H1 (cell line): ENCODE data around the gene TIAM2. TPM values are rescaled to one million over a fixed set of nuclear protein-coding genes. Genes with fewer than 3 reads are reported as not detected.

Experiments
- CTCF ChIA-PET: fragments of 300-600 bp; sonication (Branson Sonifier 250); formaldehyde crosslinking; loops from one replicate; lab custom pipeline; 2021; ENCODE audit not compliant: partially characterized antibody; lab: Charles Lee
- POLR2A ChIA-PET: fragments of 300-600 bp; sonication (Branson Sonifier 250); formaldehyde crosslinking; loops from one replicate; lab custom pipeline; 2021; ENCODE audit warnings: inconsistent platforms; ENCODE audit not compliant: partially characterized antibody; lab: Charles Lee
- DNase-seq, 2 experiments: peaks; one replicate each; pipeline versions ENCODE4 v3.0.0 to v3.0.0-alpha.2; 2010 to 2022; ENCODE audit warnings: low spot score in 2 of 2, low read depth in 1 of 2, mixed read lengths in 1 of 2
- FAIRE-seq: peaks from 2 replicates; lab custom pipeline; 2011; peaks lifted over from hg19 to GRCh38; lab: Jason Lieb, UNC
- H2AFZ ChIP-seq: 2 replicates; pipeline ENCODE4 v1.8.1; 2012; ENCODE audit warnings: low read length, inconsistent platforms
- H2AK5ac ChIP-seq: 2 replicates; pipeline ENCODE4 v1.6.1; 2013; ENCODE audit warnings: low read depth, low read length
- H2BK120ac ChIP-seq: replicated peaks from 2 replicates; pipeline ENCODE3; 2013; ENCODE audit warnings: low read depth, low read length, inconsistent platforms
- H2BK12ac ChIP-seq: 2 replicates; pipeline ENCODE4 v1.6.1; 2013; ENCODE audit warnings: low read depth, low read length
- H2BK15ac ChIP-seq: 2 replicates; pipeline ENCODE4 v1.6.1; 2013; ENCODE audit warnings: low read length
- H2BK20ac ChIP-seq: 2 replicates; pipeline ENCODE4 v1.6.1; 2013; ENCODE audit warnings: low read length
- H2BK5ac ChIP-seq: 2 replicates; pipeline ENCODE4 v1.6.1; 2013; ENCODE audit warnings: low read depth, low read length
- H3K14ac ChIP-seq: 2 replicates; pipeline ENCODE4 v1.6.1; 2013; ENCODE audit warnings: inconsistent platforms; ENCODE audit not compliant: insufficient read length
- H3K18ac ChIP-seq: 2 replicates; pipeline ENCODE4 v1.6.1; 2013; ENCODE audit warnings: low read length; ENCODE audit errors: extremely low read depth
- H3K23ac ChIP-seq: 2 replicates; pipeline ENCODE4 v1.6.1; 2013; ENCODE audit warnings: inconsistent platforms; ENCODE audit not compliant: insufficient read length
- H3K23me2 ChIP-seq: 2 replicates; pipeline ENCODE4 v1.6.1; 2013; ENCODE audit warnings: low read depth, low read length
- H3K27ac ChIP-seq: 2 replicates; pipeline ENCODE4 v1.6.1; 2011; ENCODE audit warnings: low read depth, low read length, inconsistent platforms
- H3K27me3 ChIP-seq, 4 experiments: replicated peaks in 1 of 4; 1 replicate in 1 of 4; 2 replicates in 3 of 4; pipeline versions ENCODE4 v1.6.1 to v1.8.1; 2011 to 2013; ENCODE audit warnings: low read length in 3 of 4, mild to moderate bottlenecking in 3 of 4, inconsistent platforms in 2 of 4, mixed read lengths in 2 of 4, moderate library complexity in 1 of 4; ENCODE audit not compliant: control insufficient read depth in 3 of 4, insufficient read depth in 3 of 4; ENCODE audit errors: extremely low read depth in 1 of 4
- H3K36me3 ChIP-seq, 4 experiments: 2 replicates each; pipeline versions ENCODE4 v1.6.1 to v1.8.1; 2011 to 2013; ENCODE audit warnings: mild to moderate bottlenecking in 4 of 4, low read length in 3 of 4, moderate library complexity in 2 of 4, control low read depth in 1 of 4, inconsistent platforms in 1 of 4; ENCODE audit not compliant: insufficient read depth in 4 of 4, control insufficient read depth in 2 of 4
- H3K4ac ChIP-seq: replicated peaks from 2 replicates; pipeline ENCODE3; 2013; ENCODE audit warnings: low read length, low read depth, mixed read lengths, inconsistent platforms; ENCODE audit not compliant: insufficient read length
- H3K4me1 ChIP-seq, 4 experiments: replicated peaks in 1 of 4; 1 replicate in 1 of 4; 2 replicates in 3 of 4; pipeline versions ENCODE4 v1.6.1 to v1.8.1; 2011 to 2013; ENCODE audit warnings: low read length in 3 of 4, inconsistent platforms in 2 of 4, mixed read lengths in 1 of 4; ENCODE audit not compliant: insufficient read depth in 4 of 4, control insufficient read depth in 3 of 4
- H3K4me2 ChIP-seq, 2 experiments: 2 replicates each; pipeline versions ENCODE4 v1.6.1 to v1.8.1; 2011 to 2013; ENCODE audit warnings: low read depth in 2 of 2, low read length in 2 of 2, control low read depth in 1 of 2, inconsistent platforms in 1 of 2, mild to moderate bottlenecking in 1 of 2; ENCODE audit not compliant: insufficient read depth in 1 of 2
- H3K4me3 ChIP-seq, 4 experiments: fragments of 200-600, 300-600 bp in 1 of 4; sonication (generic), shearing (Covaris generic), sonication (Bioruptor Twin) in 1 of 4; 2 replicates each; pipeline versions ENCODE4 v1.5.1 to v1.8.1; 2011 to 2016; ENCODE audit warnings: low read length in 4 of 4, low read depth in 3 of 4, control low read depth in 2 of 4, inconsistent platforms in 2 of 4, mild to moderate bottlenecking in 2 of 4, mixed read lengths in 1 of 4, moderate library complexity in 1 of 4; ENCODE audit not compliant: insufficient read depth in 2 of 4; ENCODE audit errors: extremely low read depth in 1 of 4
- H3K56ac ChIP-seq: replicated peaks from 2 replicates; pipeline ENCODE3; 2013; ENCODE audit warnings: low read depth, mild to moderate bottlenecking, mixed read lengths, low read length, inconsistent platforms; ENCODE audit not compliant: insufficient read length
- H3K79me1 ChIP-seq: 2 replicates; pipeline ENCODE4 v1.6.1; 2013; ENCODE audit warnings: low read depth, low read length, control low read depth
- H3K79me2 ChIP-seq, 2 experiments: 2 replicates each; pipeline versions ENCODE4 v1.6.1 to v1.8.1; 2012 to 2013; ENCODE audit warnings: low read length in 2 of 2, mild to moderate bottlenecking in 2 of 2, inconsistent platforms in 1 of 2; ENCODE audit not compliant: insufficient read depth in 2 of 2, control insufficient read depth in 1 of 2
- H3K9ac ChIP-seq, 4 experiments: replicated peaks in 1 of 4; 1 replicate in 1 of 4; 2 replicates in 3 of 4; pipeline versions ENCODE4 v1.6.1 to v1.8.1; 2011 to 2013; ENCODE audit warnings: low read depth in 3 of 4, low read length in 3 of 4, control low read depth in 2 of 4, mild to moderate bottlenecking in 2 of 4, moderate library complexity in 2 of 4, inconsistent platforms in 1 of 4; ENCODE audit errors: extremely low read depth in 1 of 4
- H3K9me3 ChIP-seq, 2 experiments: 2 replicates each; pipeline versions ENCODE4 v1.6.1 to v1.8.1; 2012 to 2013; ENCODE audit warnings: mild to moderate bottlenecking in 2 of 2, moderate library complexity in 2 of 2, control low read depth in 1 of 2, inconsistent platforms in 1 of 2, low read depth in 1 of 2, low read length in 1 of 2, mixed read lengths in 1 of 2; ENCODE audit not compliant: insufficient read depth in 2 of 2
- H4K20me1 ChIP-seq, 2 experiments: replicated peaks in 1 of 2; 2 replicates each; pipeline versions ENCODE3 to v1.8.1; 2011 to 2013; ENCODE audit warnings: inconsistent platforms in 2 of 2, low read length in 2 of 2, mild to moderate bottlenecking in 1 of 2; ENCODE audit not compliant: insufficient read depth in 2 of 2, control insufficient read depth in 1 of 2
- H4K5ac ChIP-seq: 2 replicates; pipeline ENCODE4 v1.6.1; 2013; ENCODE audit warnings: low read length, low read depth, mixed read lengths, inconsistent platforms; ENCODE audit not compliant: insufficient read length
- H4K8ac ChIP-seq: 2 replicates; pipeline ENCODE4 v1.8.0; 2013; ENCODE audit warnings: mild to moderate bottlenecking, moderate library complexity, low read length, inconsistent platforms; ENCODE audit not compliant: insufficient read depth; ENCODE audit errors: extremely low read depth
- H4K91ac ChIP-seq: replicated peaks from 2 replicates; pipeline ENCODE3; 2013; ENCODE audit warnings: low read length, mixed read lengths, inconsistent platforms; ENCODE audit not compliant: insufficient read length
- ATF3 ChIP-seq: IDR thresholded peaks from 2 replicates; pipeline ENCODE4 v1.6.1; 2011; ENCODE audit warnings: low read depth, mild to moderate bottlenecking, low read length; ENCODE audit not compliant: insufficient read depth
- CTBP2 ChIP-seq: IDR thresholded peaks from 2 replicates; pipeline ENCODE4 v1.7.0; 2011; ENCODE audit warnings: borderline replicate concordance, mild to moderate bottlenecking, moderate library complexity, mixed read lengths, low read length; ENCODE audit not compliant: insufficient read depth, insufficient read length
- EGR1 ChIP-seq: IDR thresholded peaks from 2 replicates; pipeline ENCODE4 v1.6.1; 2011; ENCODE audit warnings: low read depth, low read length, borderline replicate concordance
- EZH2 ChIP-seq: fragments of 200-600 bp; sonication (generic); IDR thresholded peaks from 2 replicates; pipeline ENCODE4 v1.7.1; 2012; ENCODE audit warnings: low read depth, mild to moderate bottlenecking, moderate library complexity, low read length, inconsistent platforms; ENCODE audit not compliant: severe bottlenecking
- GTF2F1 ChIP-seq: IDR thresholded peaks from 2 replicates; pipeline ENCODE4 v1.6.1; 2012; ENCODE audit warnings: low read depth, low read length, improper control_type of control experiment, borderline replicate concordance
- JUND ChIP-seq: IDR thresholded peaks from 2 replicates; pipeline ENCODE4 v1.6.1; 2011; ENCODE audit warnings: mild to moderate bottlenecking, improper control_type of control experiment, low read length
- POU5F1 ChIP-seq: IDR thresholded peaks from 2 replicates; pipeline ENCODE4 v1.6.1; 2011; ENCODE audit warnings: low read depth, mild to moderate bottlenecking, low read length, moderate library complexity
- SIN3A ChIP-seq, 2 experiments: IDR thresholded peaks in 1 of 2; conservative IDR thresholded peaks in 1 of 2; 2 replicates each; pipeline ENCODE4 v1.6.1; 2011 to 2012; ENCODE audit warnings: low read length in 2 of 2, improper control_type of control experiment in 1 of 2, low read depth in 1 of 2, mild to moderate bottlenecking in 1 of 2
- TAF7 ChIP-seq: optimal IDR thresholded peaks from 2 replicates; pipeline ENCODE3; 2011; ENCODE audit warnings: low read depth, mild to moderate bottlenecking, inconsistent platforms, low read length, moderate library complexity, borderline replicate concordance
- YY1 ChIP-seq: IDR thresholded peaks from 2 replicates; pipeline ENCODE4 v1.6.1; 2011; ENCODE audit warnings: low read depth, mild to moderate bottlenecking, low read length
- WGBS, 2 experiments: shearing (Covaris generic) in 1 of 2; methylation state at CpG; one replicate each; pipeline versions ENCODE4 v1.1.6 to v1.1.7; 2013 to 2015; ENCODE audit warnings: low lambda C conversion rate in 2 of 2, mixed read lengths in 2 of 2, inconsistent platforms in 1 of 2, low coverage in 1 of 2, missing lambda C conversion rate in 1 of 2; ENCODE audit not compliant: insufficient replicate concordance in 2 of 2, insufficient coverage in 1 of 2, insufficient read length in 1 of 2; ENCODE audit errors: extremely low coverage in 1 of 2, missing lambda C conversion rate in 1 of 2; 5-methylcytosine and 5-hydroxymethylcytosine counted together
- polyA plus RNA-seq, 7 experiments: library from polyadenylated mRNA; depleted of rRNA in 3 of 7; stranded (reverse) in 5 of 7; unstranded in 2 of 7; fragments of >200 nt in 5 of 7; fragments of 200-250 nt in 2 of 7; gene quantifications; 1 replicate in 5 of 7; 2 replicates in 1 of 7; 4 replicates in 1 of 7; pipeline versions ENCODE4 v1.2.1 to v1.2.3, GENCODE V29; 2011 to 2013; ENCODE audit warnings: missing spikeins in 2 of 7, mixed read lengths in 2 of 7
- total RNA-seq: library from RNA; stranded (reverse); fragmentation: NEBNext Ultra II Directional; extraction: Animal tissue kit (Norgen Biotek cat#: 25700); gene quantifications from 2 replicates; pipeline ENCODE4 v1.2.1, GENCODE V29; 2021

TIAM2 gene
- total and polyA plus RNA-seq, 2 of the 8 experiments (the other 6 are each of a cell fraction or from before 2014, with no cell fraction given) = 7.4 to 23.9 TPM

GRCh38 chr6:155275808-155276480, 280.8 kb downstream of the TIAM2 start:
- FAIRE-seq (no peak), DNase-seq (no peak)
- Histone ChIP-seq H4K91ac (no peak overlapping the region), H3K27ac (no peak overlapping the region), H2BK120ac (no peak overlapping the region), H3K27me3 (no peaks in the 10 kb centered on the region), H4K8ac (no peak overlapping the region), H3K18ac (no peak overlapping the region), H3K79me1 (peaks cover 3% of the 10 kb centered on the region; the same call in 1 of the 2 replicates), H3K14ac (no peak overlapping the region), H3K4me1 (peaks cover 0 to 4% (median 3%) of the 10 kb centered on the region in 4 experiments; a peak in 3 of 7 replicates), H3K9me3 (no peaks in the 10 kb centered on the region; a peak in 1 of 4 replicates), H2BK20ac (no peak overlapping the region), H4K20me1 (peaks cover 0 to 2% of the 10 kb centered on the region in 2 experiments), H3K79me2 (no peaks in the 10 kb centered on the region), H3K36me3 (peaks cover 0 to 28% (median 5%) of the 10 kb centered on the region in 4 experiments; a peak in 6 of 8 replicates), H3K9ac (no peak overlapping the region; a peak in 1 of 7 replicates), H2AFZ (no peak overlapping the region), H3K4ac (no peak overlapping the region), H3K4me3 (no peak overlapping the region), H3K23me2 (no peaks in the 10 kb centered on the region), H2BK5ac (no peak overlapping the region; the same call in 1 of the 2 replicates), H3K23ac (no peak overlapping the region), H3K56ac (no peak overlapping the region), H2BK12ac (no peak overlapping the region), H3K4me2 (no peak overlapping the region), H2AK5ac (peak overlapping the region; percentile 71; the same call in 1 of the 2 replicates), H2BK15ac (no peak overlapping the region), H4K5ac (no peak overlapping the region)
- 95% methylated on average over 10 of the region's 10 CpGs; no CpG with 5 or more reads in 1 of the 2 experiments for WGBS, 2 experiments
- ChIA-PET POLR2A (interaction anchor here (0.6 to 1.1 kb wide), 3 partner anchors 9 to 157 kb away, joined by 3 to 4 read pairs (median 3); no protein-coding TSS in a partner anchor), CTCF (interaction anchor here (0.6 to 2.8 kb wide), 5 partner anchors 8 to 1967 kb away, joined by 3 to 16 read pairs (median 5); no protein-coding TSS in a partner anchor)
- TF ChIP-seq EZH2 = no peak
- no peak for TF ChIP-seq GTF2F1
- TF ChIP-seq EGR1 = no peak
- TF ChIP-seq CTBP2 = no peak
- no peak for TF ChIP-seq TAF7
- no peak for TF ChIP-seq POU5F1
- no peak for TF ChIP-seq SIN3A (conservative IDR thresholded peaks at IDR 0.05 in 1 of 2, IDR thresholded peaks at IDR 0.05 in 1 of 2; ENCODE audit: low read depth in 1 of 2, low read length in 2 of 2)
- TF ChIP-seq ATF3 = no peak
- no peak for TF ChIP-seq JUND
- TF ChIP-seq YY1 = no peak
